GM18499 (cell line): Measurements from ENCODE around the gene ATAD3A.
"Not testable (repeated sequence)": the region's sequence is repeated elsewhere in the genome, so short reads cannot be mapped to it uniquely, and the experiment has no call there.

Experiments
- ATAC-seq: cut with Tn5 transposase; IDR thresholded peaks from one replicate; pipeline ENCODE4 v1.9.1; 2021; ENCODE audit warnings: moderate number of reproducible peaks; ENCODE audit not compliant: insufficient read depth, unreplicated experiment

The ATAD3A gene

DNA sequence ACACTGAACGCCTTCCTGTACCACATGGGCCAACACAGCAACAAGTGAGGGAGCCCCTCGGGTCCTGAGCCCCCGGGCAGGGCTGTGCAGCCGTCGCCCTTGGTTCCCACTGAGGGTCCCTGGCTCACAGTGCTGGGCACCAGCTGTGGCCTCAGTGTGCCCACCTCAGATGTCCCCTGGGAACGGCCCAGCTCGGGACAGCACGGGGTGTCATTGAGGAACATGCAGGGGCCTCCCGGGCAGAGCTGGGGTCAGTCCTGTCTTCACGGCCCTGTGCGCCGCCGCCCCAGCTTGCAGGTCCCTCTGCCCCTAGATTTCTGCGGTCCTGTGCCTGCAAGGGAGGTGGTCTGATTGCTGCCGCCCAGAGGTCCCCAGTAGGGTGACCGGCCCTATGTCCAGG, 22.7 kb upstream of the ATAD3A start:
- ATAC-seq: no peak

DNA sequence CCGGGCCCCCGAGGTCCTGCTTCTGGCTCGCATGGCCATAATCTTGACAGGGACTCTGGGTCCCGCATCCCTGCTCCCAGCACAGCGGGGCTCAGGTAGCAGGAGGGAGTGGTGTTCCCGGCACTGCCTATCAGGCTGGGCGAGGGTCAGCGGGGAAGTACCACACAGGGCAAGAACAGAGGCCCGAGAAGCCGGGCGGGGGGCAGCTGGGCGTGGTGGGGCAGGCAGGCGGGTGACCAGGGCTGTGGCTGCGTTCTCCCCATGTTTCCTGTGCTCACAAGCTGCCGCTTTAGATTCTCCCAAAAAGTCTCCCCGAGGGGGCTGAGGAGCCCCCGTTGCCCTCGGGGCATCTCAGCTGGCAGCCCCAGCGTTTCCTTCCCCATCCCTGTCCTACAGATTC, 22.1 kb upstream of the ATAD3A start:
- no peak for ATAC-seq

DNA sequence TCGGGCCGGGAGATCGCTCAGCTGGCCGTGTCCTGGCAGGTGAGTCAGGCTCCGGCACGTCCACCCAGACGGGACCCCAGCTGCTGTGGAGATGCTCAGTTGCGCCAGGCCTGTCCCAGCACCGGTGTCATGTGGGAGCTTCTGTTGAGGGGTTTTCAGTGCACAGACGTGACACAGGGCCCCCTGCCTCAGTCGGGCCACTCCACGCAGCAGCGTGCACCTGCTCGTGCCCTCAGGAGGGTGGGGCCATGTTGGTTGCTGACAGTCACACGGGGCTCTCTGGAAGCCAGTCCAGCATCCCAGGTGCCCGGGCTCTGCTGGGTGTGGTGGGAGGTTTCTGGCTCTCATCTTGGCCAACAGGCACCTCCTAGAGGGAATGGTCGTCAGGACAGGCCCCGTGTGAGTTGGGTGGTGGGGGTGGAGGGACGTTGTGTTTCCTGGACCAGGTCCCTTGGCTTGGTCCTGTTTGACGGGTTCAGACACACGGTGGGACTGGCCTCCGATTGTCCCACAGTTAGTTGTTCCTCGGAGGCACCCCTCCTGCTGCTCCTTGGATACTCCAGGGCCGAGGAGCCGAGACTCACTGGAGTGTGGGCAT, 21.2 kb upstream of the ATAD3A start:
- ATAC-seq: no peak

DNA sequence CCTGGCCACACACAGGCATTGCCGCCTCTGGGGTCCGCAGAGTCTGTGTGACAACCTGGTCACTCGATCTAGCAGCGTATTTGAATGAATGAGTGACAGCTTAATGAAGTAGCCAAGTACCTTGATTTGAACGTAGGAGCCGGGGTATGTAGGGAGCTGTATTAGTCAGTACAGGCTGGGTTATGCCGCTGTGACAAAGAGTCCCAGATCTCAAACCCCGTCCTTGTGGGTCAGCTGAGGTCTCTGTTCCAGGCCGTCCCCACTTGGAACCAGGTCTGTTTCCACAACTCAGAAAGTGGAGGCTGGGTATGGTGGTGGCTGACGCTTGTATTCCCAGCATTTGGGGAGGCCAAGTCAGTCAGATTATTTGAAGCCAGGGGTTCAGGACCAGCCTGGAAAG, 20.4 kb upstream of the ATAD3A start:
- ATAC-seq: no peak

- ATAC-seq: not testable (repeated sequence)
Observed at GRCh38 chr1:1494311-1494710, 17.7 kb upstream of the ATAD3A start.

GRCh38 chr1:1495461-1495975, 16.4 kb upstream of the ATAD3A start:
- not testable (repeated sequence) for ATAC-seq

- not testable (repeated sequence) for ATAC-seq
Observed at GRCh38 chr1:1504777-1505365, 7.1 kb upstream of the ATAD3A start.

- not testable (repeated sequence) for ATAC-seq
Observed at GRCh38 chr1:1505366-1505798, 6.6 kb upstream of the ATAD3A start.

DNA sequence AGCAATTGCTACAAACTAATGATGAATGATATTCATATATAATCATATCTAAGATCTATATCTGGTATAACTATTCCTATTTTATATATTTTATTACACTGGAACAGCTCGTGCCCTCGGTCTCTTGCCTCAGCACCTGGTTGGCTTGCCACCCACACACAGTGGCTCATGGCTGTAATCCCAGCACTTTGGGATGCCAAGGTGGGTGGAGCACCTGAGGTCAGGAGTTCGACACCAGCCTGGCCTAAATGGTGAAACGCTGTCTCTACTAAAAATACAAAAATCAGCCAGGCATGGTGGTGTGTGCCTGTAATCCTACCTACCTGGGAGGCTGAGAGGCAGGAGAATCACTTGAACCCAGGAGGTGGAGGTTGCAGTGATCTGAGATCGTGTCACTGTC, 6.2 kb upstream of the ATAD3A start:
- not testable (repeated sequence) for ATAC-seq

DNA sequence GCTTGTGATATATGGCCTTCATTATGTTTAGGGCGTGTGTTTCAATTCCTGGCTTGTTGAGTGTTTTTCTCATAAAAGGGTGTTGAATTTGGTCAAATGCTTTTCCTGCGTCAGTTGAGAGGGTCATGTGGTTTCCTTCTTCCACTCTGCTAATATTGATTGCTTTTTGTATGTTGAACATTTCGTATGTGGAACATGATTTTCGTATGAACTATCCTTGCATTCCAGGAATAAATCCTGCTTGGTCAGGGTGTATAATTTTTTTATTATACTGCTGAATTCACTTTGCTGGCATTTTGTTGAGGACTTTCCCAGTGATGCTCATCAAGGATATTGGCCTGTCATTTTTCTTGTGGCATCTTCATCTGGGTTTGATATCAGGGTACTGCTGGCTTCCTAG, 4.7 kb upstream of the ATAD3A start:
- ATAC-seq: no peak

DNA sequence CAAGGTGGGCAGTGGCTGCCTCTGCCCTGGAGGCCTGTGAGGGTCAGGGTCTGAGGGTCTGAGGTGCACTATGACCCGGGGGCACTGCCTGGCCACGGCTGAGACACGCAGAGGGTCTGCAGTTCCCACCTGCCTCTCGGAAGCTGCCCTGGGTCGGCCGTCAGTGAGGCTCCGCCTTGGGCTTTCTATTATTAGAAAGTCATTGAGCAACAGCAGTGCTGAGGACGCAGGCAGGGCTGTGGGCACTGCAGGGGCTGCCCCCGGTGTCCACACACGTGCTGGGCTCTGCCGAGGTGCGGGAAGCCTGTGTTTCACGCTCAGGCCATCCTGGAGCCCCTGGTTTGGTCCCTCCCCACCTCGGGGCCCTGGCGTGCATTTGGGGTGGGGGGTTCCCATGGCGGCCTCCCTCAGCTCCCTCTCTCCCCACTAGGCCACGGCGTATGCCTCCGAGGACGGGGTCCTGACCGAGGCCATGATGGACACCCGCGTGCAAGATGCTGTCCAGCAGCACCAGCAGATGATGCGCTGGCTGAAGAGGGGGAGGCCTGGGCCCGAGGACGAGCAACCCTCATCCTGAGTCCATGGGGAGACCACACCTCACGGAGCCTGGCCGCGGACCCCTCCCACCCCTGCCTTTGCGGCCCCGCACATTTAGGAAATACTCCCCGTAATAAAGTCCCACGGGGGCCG, 3.0 kb upstream of the ATAD3A start:
- ATAC-seq: not testable (repeated sequence)

DNA sequence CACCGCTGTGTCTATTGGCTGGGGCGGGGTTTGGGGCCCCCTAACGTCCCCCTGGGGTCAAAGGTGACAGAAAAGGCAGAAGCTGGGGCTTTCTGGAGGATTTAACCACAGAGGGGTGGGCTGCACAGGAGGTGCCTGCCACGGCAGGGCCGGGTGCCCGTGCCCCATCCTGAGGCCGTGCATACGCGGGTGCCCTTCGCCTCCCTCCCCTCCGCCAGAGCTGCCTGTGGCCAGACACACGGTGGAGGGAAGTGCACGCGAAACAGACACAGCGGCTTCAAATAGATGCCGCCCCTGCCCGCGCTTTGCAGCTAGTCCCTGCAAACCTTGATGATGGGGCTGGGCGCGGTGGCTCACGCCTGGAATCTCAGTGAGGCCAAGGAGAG, 2.5 kb upstream of the ATAD3A start:
- ATAC-seq: not testable (repeated sequence)

GRCh38 chr1:1510912-1511532, 940 bp upstream of the ATAD3A start:
- ATAC-seq: no peak

- ATAC-seq: not testable (repeated sequence)
Observed at GRCh38 chr1:1512425-1512824, 463 bp downstream of the ATAD3A start.

DNA sequence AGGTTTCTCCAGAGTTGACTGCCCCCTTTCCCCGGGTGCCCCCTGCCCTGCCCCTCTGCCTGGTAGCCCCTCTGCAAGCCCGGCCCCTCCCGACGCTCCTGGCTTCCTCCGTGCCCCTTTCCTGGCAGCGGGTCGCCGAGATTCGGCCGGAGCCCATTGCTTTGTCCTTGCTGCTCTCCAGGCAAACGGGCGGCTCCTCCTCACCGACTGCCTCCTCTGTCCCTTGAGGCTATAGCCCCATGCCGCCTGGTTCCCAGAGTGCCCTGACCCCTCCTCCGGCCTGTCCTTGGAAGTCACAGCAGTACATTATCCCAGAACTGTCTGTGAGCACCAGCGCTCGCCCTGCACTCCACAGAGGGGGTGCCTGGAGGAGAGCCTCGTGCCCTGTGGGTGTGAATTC, 1.7 kb downstream of the ATAD3A start:
- not testable (repeated sequence) for ATAC-seq

GRCh38 chr1:1514376-1514775, 2.4 kb downstream of the ATAD3A start:
- not testable (repeated sequence) for ATAC-seq

GRCh38 chr1:1516923-1517322, 5.0 kb downstream of the ATAD3A start:
- not testable (repeated sequence) for ATAC-seq

GRCh38 chr1:1517973-1518620, 6.1 kb downstream of the ATAD3A start:
- no peak for ATAC-seq

GRCh38 chr1:1518621-1519007, 6.7 kb downstream of the ATAD3A start:
- ATAC-seq: not testable (repeated sequence)

GRCh38 chr1:1519805-1520505, 8.0 kb downstream of the ATAD3A start:
- not testable (repeated sequence) for ATAC-seq
